GM21529 (cell line): ENCODE measurements around the gene DUSP9.
A peak's percentile ranks its signal among the peaks of the same experiment; 100 is the strongest.

Source experiments
- ATAC-seq: cut with Tn5 transposase; IDR thresholded peaks from one replicate; pipeline ENCODE4 v1.9.1; 2021; ENCODE audit not compliant: unreplicated experiment

DUSP9 gene

DNA sequence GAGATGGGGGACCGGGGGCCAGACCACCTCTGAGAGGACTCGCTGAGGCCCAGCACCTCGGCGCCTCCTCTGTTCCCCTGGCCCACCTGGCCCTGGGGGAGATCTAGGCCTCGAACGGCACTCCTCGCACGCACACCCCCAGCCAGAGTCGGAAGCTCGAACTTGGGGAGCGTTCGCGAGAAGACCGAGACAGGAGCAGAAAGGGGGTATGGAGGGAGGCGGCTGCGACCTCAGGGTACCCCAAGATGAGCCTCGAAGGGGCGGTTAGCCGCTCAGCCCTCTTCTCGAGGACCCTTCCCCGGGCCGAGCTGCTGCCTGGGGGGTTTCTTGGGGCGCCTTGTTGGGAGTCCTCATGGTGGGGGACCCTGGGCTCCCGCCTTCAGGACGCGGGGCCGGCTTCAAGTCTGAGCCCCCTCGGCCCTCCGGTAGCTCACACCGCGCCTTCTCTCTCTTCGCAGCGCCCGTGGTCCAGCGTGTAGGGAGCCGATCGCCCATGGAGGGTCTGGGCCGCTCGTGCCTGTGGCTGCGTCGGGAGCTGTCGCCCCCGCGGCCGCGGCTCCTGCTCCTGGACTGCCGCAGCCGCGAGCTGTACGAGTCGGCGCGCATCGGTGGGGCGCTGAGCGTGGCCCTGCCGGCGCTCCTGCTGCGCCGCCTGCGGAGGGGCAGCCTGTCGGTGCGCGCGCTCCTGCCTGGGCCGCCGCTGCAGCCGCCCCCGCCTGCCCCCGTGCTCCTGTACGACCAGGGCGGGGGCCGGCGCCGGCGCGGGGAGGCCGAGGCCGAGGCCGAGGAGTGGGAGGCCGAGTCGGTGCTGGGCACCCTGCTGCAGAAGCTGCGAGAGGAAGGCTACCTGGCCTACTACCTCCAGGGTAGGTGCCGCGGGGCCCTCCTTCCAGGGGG is 706 bp downstream of the DUSP9 start:
- ATAC-seq: no peak

DNA sequence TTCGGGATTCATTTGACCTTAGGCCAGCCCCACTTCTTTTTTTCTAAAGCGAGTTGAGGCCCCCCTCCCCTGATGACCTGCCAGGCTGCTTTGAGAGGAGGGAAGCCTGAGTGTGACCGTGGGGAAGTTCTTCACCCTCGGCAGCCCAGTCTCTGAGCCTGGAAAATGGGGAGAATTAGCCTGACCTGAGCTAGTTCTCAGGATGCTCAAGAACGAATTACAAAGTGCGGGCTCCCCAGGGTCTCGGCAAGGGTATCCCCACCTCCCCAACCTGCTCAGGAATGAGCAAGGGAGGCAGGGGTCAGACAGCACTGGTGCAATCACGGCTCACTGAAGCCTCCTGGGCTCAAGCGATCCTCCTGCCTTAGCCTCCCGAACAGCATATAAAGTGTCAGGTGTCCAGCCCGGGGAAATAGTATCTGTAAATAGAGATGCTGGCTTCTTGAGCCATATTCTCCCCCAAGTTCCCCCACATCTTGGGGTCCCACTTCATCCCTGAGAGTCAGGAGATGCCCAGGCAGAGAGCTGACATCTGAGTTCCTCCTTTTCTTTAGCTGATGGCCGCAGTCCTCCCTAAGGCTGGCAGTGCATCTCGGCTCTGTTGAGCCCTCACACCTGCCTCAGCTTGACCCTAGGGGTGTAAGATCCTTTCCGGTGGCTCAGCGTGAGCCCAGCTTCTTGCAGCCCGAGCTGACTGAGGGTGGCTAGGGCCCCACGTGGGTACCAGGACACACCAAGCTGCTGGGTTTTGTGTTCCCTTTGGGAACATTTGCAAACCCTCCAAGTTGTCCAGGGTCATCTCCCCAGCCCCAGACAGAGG is 1.6 kb downstream of the DUSP9 start:
- no peak for ATAC-seq

DNA sequence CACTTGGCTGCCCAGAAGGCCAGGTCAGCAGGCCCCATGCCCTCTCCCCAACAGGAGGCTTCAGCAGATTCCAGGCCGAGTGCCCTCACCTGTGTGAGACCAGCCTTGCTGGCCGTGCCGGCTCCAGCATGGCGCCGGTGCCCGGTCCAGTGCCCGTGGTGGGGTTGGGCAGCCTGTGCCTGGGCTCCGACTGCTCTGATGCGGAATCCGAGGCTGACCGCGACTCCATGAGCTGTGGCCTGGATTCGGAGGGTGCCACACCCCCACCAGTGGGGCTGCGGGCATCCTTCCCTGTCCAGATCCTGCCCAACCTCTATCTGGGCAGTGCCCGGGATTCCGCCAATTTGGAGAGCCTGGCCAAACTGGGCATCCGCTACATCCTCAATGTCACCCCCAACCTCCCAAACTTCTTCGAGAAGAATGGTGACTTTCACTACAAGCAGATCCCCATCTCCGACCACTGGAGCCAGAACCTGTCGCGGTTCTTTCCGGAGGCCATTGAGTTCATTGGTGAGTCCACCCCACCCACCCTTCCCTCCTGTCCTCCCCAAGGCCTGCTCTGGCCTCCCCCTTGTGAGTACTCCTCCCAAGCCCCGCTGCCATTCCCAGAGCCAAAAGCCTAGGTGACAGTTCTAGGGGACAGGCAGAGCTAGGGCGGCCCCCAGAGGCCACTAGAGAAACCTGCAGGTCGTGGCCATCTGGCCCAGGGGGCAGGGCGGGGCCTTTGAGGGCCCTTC is 2.3 kb downstream of the DUSP9 start:
- no peak for ATAC-seq

DNA sequence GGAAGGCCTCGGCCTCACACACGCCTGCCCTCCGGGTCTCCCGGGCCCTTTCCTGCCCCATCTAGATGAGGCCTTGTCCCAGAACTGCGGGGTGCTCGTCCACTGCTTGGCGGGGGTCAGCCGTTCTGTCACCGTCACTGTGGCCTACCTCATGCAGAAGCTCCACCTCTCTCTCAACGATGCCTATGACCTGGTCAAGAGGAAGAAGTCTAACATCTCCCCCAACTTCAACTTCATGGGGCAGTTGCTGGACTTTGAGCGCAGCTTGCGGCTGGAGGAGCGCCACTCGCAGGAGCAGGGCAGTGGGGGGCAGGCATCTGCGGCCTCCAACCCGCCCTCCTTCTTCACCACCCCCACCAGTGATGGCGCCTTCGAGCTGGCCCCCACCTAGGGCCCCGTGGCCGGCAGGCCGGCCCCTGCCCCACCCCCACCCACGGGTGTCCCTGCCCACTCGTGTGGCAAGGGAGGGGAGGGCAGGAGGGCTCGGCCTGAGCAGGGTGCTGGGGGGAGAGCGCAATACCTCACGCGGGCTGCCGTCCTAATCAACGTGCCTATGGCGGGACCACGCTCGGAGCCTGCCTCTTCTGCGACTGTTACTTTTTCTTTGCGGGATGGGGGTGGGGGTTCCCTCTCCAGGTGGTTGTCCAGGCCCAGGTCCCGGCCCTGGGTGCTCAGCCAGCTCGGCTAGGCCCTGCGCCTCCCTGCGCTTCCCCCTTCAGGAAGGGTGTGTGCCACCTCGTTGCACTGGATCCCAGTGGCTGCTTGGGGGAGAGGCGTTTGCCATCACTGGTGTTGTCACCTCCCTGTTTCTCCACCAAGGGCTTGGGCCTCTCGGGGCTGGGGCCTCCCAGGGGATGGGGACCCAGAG is 3.1 kb downstream of the DUSP9 start:
- no peak for ATAC-seq

DNA sequence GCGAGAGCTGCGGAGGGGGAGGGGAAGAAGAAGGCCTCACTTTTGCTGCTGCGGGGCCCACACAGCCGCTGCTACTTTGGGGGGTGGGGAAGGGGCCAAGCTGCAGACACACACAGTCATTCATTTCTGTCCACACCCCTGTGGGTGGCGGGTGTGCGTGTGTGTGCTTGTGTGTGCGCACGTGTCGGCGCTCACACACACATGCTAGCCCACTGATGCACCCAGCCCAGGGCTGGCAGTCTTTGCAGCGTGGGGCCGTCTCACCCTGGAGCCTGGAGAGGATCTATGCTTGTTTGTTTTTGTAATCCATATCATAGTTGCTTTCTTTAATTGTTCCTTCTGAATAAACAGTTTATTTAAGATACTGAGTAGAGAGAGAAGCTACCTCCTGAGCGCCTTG is 4.0 kb downstream of the DUSP9 start:
- no peak for ATAC-seq

DNA sequence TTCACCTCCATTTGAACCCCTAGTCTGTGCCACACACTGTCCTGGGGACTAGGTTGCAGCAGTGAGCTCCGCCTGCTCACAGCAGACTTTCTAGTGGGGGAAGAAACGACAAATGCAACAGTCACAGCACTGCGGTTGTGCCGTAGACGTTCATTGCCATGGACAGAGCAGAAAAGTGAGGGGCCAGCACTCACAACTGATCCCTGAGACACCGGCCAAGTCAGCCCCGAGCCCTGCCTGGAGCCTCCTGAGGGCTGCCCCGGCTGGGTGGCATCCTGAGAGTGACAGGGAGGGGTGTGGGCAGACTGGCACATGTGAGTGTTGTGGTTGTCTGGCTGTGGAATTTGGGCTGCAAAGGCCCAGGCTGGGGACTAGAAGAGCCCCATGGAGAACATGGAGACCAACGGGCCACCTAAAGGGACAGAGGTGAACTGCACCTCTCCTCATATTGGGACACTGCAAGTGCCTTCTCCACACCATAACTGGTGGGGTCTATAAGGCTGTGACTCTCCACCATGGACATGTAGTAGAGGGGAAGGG is 4.6 kb downstream of the DUSP9 start:
- ATAC-seq: no peak

DNA sequence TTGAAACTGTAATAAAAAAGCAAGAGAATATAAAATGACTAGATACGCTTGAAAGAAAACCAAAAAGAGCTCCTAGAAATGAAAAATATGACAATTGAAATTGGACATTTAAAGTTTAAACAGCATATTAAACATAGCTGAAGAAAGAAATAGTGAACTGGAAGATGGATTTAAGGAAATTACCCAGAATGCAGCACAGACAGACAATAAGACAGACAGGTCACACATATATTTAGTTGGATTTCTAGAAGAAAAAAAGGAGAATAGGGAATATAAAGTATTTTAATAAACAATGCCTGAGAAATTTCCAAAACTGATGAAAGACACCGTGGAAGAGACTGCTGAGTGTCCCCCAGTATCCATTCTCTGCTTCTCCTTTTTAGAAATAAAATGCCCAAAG is 6.6 kb downstream of the DUSP9 start:
- ATAC-seq: no peak

DNA sequence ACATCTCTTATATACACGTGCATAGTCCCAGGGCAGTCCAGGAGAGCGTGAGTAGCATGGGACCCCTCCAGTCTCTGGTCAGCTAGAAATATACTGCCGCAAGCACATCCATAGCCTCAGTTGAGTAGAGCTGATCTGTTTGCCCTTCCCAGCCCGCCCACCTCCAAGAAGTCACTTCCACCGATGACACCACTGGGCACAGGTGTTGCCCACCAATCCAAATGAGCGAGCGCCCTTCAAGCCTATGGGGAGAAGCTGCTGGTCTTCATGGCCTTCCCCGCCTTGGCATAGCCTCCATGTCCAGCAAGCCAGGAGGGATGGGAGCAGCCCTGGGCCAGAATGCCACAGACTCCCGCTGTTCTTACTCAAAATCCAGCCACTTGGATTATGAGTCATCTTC is 10.2 kb downstream of the DUSP9 start:
- ATAC-seq: no peak

DNA sequence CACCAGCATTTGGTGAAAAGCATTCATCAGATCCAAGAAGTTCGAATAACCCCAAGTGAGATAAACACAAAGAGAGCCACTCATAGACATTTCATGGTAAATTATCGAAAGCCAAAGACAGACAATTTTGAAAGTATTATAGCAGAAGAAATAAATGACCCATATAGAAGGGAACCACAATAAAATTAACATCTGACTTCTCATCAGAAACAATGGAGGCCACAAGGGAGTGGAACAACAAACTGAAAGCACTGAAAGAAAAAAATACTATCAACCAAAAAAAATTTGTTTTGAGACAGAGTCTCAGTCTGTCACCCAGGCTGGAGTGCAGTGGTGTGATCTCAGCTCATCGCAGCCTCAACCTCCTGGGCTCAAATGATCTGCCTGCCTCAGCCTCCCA is 12.3 kb downstream of the DUSP9 start:
- no peak for ATAC-seq

DNA sequence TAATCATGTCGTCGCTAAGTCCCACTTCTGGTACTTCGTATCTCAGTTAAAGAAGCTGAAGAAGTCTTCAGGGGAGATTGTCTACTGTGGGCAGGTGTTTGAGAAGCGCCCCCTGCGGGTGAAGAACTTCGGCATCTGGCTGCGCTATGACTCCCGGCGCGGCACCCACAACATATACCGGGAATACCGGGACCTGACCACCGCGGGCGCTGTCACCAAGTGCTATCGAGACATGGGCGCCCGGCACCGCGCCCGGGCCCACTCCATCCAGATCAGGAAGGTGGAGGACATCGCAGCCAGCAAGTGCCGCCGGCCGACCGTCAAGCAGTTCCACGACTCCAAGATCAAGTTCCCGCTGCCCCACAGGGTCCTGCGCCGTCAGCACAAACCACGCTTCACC is 15.3 kb downstream of the DUSP9 start:
- ATAC-seq: no peak

DNA sequence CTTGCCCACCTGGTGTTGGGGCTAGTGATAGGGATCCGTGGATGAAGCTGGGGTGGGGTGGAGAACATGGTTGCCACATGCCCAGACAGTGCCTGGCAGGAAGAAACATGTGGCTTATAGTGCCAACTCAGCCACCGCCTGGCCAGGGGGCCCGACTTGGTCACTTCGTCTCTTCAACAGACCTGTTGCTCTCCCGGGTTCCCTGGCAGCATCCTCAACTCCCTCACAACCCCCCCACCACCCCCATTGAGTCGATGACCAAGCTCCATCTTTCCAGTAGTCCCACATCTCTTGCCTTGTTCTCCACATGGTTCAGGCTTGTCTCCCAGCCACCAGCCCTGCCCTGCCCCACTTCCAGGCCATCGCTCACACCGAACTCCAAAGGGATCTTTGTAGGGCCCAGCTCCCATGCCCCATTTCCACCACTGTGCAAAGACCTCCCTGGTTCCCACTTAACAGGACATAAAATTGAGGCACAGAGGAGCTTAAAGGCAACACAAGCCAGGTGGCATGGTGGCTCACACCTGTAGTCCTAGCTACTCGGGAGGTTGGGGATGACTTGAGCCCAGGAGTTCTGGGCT is 18.8 kb downstream of the DUSP9 start:
- ATAC-seq: no peak

DNA sequence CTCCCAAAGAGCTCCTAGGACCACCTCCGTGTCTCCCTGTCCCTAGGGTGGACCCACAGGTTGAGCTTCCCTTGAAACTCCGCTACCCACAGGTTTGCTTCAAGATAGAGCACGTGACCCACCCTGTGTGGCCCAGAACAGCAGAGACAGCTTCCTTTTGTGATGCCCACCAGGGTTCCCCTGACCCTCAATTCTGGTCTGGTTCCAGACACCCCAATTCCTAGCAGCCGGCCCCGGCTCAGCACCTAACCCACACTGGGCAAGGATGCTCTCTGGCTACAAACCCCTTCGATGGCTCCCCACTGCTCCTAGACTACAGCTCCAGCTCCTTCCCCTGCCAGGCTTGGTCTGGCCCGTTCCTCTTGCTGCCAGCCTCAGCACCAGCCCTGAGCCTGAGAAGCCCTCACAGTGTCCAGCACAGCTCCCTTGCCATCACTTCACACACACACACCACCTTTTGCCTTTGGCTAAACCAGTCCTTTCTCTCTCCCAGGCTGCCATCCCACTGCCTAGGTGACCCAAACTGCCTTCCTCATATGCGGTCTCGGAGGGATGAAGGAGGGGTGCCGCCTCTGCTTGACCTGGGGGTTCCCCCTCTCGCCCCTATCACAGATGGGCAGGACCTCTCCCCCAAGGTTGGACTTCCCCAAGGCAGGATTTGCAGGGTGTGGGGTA is 20.4 kb downstream of the DUSP9 start:
- ATAC-seq: no peak

DNA sequence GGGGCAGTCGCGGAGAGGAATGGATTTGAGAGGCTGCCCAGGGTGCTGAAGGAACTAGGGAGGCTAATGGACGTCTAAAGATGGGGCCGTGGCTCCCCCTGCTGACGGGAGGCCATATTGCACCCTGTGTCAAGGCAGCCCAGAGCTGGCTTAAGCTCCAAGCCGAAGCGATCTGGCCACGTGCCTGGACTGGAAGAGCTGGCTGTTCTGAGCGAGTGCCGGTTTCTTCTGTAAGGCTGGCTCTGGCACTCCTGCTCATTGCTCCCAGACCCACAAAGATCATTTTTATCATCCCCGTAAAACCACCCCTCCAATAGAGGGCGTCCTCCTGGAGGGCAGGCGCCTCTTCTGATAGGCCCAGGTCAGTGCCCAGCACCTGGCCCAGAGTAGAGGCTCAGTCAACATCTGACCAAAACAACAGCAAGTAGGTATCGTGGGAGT is 21.0 kb downstream of the DUSP9 start:
- ATAC-seq: peak; percentile 86

DNA sequence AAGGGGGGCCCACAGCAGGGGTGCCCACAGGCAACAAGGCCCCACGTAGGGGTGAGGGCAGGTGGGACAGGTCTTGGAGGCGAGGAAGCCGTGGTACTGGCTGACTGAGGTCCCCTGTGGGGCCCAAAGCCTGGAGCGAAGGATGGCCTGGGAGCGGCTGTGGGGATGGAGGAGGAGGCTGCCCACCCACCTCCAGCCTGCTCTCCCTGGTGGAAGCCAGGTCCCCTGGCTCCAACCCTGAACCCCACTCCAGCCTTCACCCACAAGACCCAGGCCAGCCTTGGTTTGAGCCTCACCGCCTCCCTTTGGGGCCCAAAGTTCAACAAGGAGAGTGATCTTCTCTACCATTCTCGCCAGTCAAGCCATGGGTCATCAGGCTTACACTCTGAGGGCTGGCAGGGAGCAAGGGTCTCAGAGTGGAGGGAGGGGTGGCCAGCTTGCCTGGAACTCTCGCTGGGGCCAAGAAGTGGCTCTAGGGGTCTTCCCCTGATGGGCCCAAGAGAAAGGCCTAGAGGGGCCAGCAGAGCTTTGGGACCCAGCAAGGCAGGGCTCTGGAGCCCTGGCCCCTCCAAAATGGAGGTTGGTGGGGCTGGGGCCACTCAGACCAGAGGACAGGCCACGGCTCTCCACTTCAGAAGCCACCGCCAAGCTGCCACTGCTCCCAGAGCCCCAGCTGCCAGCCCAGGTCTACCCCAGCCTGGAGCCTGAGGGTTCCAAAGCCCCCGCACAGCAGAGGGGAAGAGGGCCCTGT is 21.6 kb downstream of the DUSP9 start:
- ATAC-seq: peak; percentile 6

DNA sequence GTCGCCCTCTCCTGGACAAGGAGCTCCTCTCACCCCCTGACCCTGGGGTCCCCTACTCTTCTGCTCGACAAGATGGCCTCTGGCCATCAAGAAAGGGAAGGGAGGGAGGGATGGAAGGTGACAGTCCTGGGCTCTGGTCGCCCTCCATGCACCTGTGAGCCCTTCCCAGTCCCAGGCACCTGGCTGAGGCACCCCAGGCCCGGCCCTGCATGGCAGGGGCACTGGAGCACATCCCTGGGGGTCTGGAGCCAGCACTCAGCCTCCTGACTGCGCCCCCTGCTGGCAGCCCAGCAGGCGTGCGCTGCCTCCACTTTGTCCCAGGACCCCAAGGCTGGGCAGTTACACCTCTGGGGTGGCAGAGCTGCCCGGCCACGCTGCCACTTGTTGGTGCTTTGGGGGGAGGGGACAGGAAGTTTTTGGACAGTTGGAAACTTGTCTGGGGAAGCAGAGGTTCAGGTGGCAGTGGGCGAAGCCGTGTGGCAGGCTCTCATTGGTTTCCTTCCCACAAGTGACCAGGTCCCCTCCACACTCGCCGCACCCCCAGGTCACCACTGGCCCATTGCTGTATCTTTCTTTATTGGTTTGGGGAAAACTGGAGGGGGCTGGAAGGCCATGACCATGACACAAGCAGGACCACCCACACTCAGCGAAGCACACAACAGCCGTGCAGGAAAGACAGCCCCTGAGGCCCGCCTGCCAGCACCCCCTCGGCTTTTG is 22.3 kb downstream of the DUSP9 start:
- no peak for ATAC-seq

DNA sequence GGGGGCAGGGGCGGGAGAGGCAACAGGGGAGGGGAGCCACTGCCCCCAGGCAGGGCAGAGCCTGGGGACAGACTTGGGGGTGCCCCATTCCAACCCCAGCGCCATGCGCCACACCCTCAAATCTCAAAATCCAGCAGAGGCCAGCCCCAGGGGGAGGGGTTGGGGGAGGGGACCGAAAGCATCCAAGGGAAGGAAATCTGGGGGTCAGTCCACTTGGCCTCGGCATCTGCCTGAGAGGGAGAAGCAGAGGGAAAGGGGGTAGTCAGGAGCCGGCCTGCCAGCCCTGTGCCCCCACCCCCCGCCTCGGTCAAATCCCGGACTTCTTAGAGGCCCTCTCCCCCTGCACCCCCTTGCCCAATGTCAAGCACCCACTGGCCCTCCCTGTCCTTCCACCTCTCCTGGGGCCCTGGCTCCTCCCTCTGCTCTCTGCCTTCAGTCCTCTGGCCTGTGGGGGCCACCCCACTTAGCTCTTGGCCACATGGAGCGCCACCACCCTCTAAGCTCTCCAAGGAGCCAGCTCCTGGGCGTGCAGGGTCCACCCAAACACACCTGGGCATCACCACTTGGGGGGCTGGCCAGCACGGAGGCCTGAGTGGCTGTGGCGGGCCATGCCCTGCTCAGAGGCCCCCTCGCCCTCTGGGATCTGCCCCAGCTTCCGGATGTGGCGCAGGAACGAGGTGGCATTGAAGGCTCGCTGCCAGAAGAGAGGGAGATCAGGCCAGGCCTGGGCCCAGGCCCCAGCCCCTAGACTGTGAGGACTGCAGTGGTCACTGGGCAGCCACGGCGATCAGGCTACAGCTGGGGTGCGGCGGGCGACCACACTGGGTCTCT is 23.1 kb downstream of the DUSP9 start:
- ATAC-seq: no peak
